ENCODE data around the gene ZFP1.

ZFP1 gene

DNA sequence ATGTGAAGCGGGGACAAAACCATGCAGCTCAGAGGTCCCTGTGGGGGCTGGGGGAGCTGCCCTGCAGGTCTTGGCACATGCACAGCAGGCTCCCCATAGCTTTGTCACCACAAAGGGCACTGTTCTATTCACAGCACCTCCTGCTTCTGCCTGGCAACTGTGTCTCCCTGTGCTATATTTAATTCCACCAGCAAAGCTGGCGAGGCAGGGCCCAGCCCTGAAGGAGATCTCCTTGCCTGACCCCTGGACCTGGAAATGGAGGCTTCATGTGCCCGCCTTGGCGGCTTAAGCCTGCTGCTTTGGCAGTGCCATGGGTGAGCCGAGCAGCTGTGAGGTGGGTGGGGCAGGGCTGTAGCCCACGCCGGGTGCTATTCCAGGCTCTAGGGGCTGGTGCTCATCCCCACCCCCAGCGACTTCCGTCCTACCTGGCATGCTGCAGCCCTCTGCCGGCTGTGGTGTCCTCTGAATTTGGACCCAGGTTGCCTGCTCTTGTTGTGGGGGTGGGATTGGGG, 38.5 kb upstream of the ZFP1 start:
- no peak overlapping the region for H3K4me3 ChIP-seq (ENCODE audit: low read depth, low read length)
- DNase-seq (ENCODE audit: low read depth, low spot score), result peak; percentile 24
- in situ Hi-C loops (cut with HindIII; ENCODE audit: low sequenced_read_pairs), result no loop called here
- TF ChIP-seq, protein P1, sequence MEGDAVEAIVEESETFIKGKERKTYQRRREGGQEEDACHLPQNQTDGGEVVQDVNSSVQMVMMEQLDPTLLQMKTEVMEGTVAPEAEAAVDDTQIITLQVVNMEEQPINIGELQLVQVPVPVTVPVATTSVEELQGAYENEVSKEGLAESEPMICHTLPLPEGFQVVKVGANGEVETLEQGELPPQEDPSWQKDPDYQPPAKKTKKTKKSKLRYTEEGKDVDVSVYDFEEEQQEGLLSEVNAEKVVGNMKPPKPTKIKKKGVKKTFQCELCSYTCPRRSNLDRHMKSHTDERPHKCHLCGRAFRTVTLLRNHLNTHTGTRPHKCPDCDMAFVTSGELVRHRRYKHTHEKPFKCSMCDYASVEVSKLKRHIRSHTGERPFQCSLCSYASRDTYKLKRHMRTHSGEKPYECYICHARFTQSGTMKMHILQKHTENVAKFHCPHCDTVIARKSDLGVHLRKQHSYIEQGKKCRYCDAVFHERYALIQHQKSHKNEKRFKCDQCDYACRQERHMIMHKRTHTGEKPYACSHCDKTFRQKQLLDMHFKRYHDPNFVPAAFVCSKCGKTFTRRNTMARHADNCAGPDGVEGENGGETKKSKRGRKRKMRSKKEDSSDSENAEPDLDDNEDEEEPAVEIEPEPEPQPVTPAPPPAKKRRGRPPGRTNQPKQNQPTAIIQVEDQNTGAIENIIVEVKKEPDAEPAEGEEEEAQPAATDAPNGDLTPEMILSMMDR (IDR thresholded peaks at IDR 0.05; ENCODE audit: low read depth, low read length), result no peak

DNA sequence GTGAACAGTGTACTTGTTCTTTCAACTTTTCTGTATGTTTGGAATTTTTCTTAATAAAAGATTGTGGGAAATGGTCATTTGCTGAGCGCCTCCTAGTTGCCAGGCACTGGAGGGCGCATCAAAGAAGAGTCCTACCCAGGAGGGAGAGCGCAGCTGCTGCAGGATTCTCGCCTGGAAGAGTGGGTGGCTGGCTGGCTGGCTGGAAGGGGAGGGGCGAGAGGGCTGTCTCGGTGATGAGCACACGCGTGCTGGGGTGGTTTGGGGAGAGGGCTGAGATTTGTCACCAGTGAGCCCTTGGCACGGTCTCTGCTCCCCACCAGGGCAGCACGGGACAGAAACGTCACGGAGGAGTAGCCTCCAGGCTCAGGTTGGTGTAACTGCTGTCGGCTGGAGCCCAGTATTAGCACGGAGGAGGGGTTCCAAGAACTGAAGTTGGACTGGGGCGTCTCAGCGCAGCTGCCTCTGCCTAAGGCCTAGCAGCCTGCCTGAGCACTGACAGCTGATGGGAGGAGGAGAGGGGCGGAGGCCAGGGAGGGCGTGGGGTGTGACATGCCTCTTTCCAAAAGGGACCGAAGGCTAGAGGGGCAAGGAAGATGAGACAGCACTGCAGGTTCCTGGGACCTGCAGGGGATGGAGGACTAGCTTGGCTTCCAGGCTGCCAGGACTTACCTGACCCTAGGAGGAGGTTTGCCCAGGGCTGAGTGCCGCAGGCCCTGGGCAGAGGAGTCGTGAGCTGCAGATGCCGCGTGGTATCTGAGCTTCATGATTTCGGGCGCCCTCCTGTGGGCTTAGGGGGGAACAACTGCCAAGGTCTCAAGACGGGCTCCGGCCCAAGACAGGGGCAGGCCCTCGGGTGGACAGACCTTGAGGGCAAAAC, 37.4 kb upstream of the ZFP1 start:
- TF ChIP-seq, protein P1 (IDR thresholded peaks at IDR 0.05; ENCODE audit: low read depth, low read length), result peak; percentile 90
- DNase-seq (ENCODE audit: low read depth, low spot score), result peak; percentile 89
- in situ Hi-C loops (cut with HindIII; ENCODE audit: low sequenced_read_pairs), result no loop called here
- H3K4me3 ChIP-seq (ENCODE audit: low read depth, low read length), result no peak overlapping the region

DNA sequence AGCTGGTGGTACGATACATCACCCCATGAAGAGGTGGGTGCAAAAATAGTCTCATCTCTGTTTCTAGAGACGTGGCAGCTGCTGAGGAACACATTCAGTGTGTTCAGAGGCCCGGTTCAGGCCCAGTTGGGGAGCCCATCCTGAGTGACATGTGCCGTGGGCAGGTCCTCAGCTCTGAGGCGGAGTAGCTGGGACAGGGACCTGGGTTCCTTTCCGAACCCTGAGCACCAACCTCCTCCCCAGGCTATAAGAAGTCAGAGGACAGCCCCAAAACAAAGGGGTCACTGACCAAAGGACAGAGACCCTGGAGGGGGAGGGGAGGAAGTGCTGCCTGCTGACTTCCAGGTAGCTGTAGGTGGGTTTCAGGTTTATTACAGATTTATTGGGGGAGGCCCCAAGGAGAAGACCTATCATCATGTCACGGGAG, 36.8 kb upstream of the ZFP1 start:
- TF ChIP-seq, protein P1 (IDR thresholded peaks at IDR 0.05; ENCODE audit: low read depth, low read length), result no peak
- in situ Hi-C loops (cut with HindIII; ENCODE audit: low sequenced_read_pairs), result no loop called here
- DNase-seq (ENCODE audit: low read depth, low spot score), result no peak
- no peak overlapping the region for H3K4me3 ChIP-seq (ENCODE audit: low read depth, low read length)

DNA sequence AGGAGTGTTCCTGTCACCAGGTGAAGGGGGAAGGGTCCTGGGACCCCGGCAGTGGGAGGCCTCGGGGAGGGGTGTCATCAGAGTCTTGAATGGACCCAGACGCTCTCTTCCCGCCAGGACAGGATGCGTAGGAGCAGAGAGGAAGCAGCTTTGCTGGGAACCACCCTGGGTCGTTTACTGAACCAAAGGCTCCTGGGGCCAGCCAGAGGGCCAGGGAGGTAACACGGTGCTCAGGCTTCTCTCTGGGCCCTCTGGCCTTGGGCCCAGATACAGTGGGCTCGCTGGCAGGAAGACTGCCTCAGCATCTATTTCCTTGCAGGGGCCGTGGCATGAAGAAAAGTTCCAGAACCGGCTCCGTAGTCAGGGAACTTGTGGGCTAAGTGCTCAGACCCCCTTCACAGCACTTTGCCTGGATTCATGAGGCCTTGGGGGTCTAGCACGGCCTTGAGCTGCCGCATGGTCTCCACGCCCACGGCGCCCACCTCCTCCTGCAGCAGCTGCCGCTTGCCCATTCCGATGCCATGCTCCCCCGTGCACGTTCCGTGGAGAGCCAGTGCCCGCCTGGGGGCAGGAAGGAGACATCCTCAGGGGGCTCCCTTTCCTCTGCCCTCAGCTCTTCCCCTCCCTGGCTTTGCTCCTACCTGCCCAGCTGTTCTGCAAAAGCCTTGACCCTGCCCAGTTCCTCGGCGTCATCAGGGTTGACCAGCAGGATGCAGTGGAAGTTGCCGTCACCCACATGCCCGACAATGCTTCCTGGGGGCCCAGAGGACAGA, 36.2 kb upstream of the ZFP1 start:
- no peak overlapping the region for H3K4me3 ChIP-seq (ENCODE audit: low read depth, low read length)
- in situ Hi-C loops (cut with HindIII; ENCODE audit: low sequenced_read_pairs), result no loop called here
- no peak for DNase-seq (ENCODE audit: low read depth, low spot score)
- TF ChIP-seq, protein P1 (IDR thresholded peaks at IDR 0.05; ENCODE audit: low read depth, low read length), result no peak

DNA sequence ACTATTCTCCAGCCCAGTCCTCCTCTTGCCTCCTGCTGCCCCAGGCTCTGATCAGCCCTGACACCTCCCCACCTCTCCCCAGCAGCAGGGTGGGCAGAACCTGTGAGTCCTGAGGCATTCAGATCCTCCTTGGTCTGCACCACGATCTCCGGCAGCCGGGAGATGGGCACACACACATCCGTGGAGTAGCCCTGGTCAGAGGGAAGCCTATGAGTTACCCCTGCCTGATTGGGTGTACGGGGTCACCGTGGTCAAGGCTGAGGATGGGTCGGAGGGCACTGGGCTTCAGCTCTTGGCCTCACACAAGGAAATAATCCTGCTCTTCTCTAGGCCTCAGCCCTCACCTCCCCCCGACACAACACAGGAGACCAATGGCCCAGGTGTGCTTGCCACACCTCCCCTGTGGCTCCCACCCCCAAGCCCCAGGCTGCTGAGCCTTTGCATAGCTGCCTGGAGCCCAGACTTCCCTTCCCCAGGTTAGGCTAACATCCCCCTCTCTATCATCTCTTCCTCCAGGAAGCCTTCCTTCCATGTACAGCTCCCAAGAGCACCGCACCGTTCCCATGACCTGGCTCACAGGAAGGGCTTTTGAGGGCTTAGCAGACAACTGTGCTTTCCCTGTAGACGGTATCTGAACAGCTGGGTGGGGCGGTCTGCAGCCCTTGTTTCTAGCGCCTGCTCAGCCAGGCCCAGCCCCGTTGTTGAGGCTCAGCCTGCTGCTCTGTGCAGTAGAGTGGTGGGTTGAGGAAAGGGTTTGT, 35.4 kb upstream of the ZFP1 start:
- no peak overlapping the region for H3K4me3 ChIP-seq (ENCODE audit: low read depth, low read length)
- in situ Hi-C loops (cut with HindIII; ENCODE audit: low sequenced_read_pairs), result no loop called here
- DNase-seq (ENCODE audit: low read depth, low spot score), result no peak
- TF ChIP-seq, protein P1 (IDR thresholded peaks at IDR 0.05; ENCODE audit: low read depth, low read length), result no peak

DNA sequence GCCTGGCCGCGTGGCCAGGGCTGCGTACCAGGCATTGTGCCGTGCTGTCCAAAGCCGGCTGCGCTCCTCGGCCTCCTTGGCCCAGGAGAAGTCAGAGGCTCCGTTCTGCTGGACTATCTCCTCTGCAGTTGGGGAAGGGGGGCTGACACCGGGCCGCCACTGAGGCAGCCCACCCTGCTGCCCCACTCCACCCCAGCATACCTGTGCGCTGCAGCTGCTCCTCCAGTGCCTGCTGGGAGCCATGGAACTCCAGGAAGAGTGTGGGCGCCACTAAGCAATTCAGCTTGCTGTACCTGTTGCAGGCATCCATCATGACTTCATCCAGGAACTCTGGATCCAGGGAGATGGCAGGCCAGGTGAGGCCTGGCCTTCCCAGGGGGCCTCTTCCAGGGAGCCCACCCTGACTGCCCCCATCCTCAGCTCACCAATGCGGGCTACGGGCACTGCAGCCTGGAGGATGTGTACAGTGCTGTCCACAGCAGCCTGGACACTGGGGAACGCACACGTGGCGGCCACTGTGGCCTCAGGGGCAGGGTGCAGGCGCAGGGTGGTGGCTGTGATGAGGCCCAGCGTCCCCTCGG, 34.7 kb upstream of the ZFP1 start:
- TF ChIP-seq, protein P1 (IDR thresholded peaks at IDR 0.05; ENCODE audit: low read depth, low read length), result no peak
- in situ Hi-C loops (cut with HindIII; ENCODE audit: low sequenced_read_pairs), result no loop called here
- no peak overlapping the region for H3K4me3 ChIP-seq (ENCODE audit: low read depth, low read length)
- no peak for DNase-seq (ENCODE audit: low read depth, low spot score)
